Hindlimb muscle (tissue), 1 donor: Measurements from ENCODE around the gene KCNC2. TPM values are rescaled to one million over a fixed set of nuclear protein-coding genes. Genes with fewer than 3 reads are reported as not detected.

Experiments used
- DNase-seq: peaks from one replicate; pipeline ENCODE4 v3.0.0-alpha.2; 2013
- polyA plus RNA-seq: library from polyadenylated mRNA; unstranded; fragments of 120-200 nt; gene quantifications from one replicate; pipeline ENCODE4 v1.2.1, GENCODE V29; 2013; ENCODE audit not compliant: insufficient read length

Gene KCNC2
- polyA plus RNA-seq, 1 donor, result 0.52 TPM

GRCh38 chr12:75161488-75161887 lies 48.2 kb downstream of the KCNC2 start:
- no peak for DNase-seq

GRCh38 chr12:75157385-75157784 lies 52.3 kb downstream of the KCNC2 start:
- DNase-seq, result no peak

- no peak for DNase-seq
Measured at GRCh38 chr12:75155962-75156361, 53.7 kb downstream of the KCNC2 start.

GRCh38 chr12:75154388-75154787 lies 55.3 kb downstream of the KCNC2 start:
- no peak for DNase-seq

- DNase-seq, result no peak
Measured at GRCh38 chr12:75139196-75139595, 70.4 kb downstream of the KCNC2 start.

- no peak for DNase-seq
Measured at GRCh38 chr12:75137896-75138295, 71.7 kb downstream of the KCNC2 start.

- no peak for DNase-seq
Measured at GRCh38 chr12:75135026-75135425, 74.6 kb downstream of the KCNC2 start.

- no peak for DNase-seq
Measured at GRCh38 chr12:75130811-75131210, 78.8 kb downstream of the KCNC2 start.

GRCh38 chr12:75129275-75129674 lies 80.4 kb downstream of the KCNC2 start:
- DNase-seq, result no peak

- DNase-seq, result no peak
Measured at GRCh38 chr12:75121036-75121705, 88.5 kb downstream of the KCNC2 start.

GRCh38 chr12:75120311-75120711 lies 89.3 kb downstream of the KCNC2 start:
- DNase-seq, result no peak

GRCh38 chr12:75116646-75117198 lies 92.9 kb downstream of the KCNC2 start:
- DNase-seq, result no peak

GRCh38 chr12:75115748-75116147 lies 93.9 kb downstream of the KCNC2 start:
- DNase-seq, result no peak

- DNase-seq, result no peak
Measured at GRCh38 chr12:75103822-75104221, 105.8 kb downstream of the KCNC2 start.

- no peak for DNase-seq
Measured at GRCh38 chr12:75101781-75102180, 107.9 kb downstream of the KCNC2 start.

- no peak for DNase-seq
Measured at GRCh38 chr12:75099210-75099609, 110.4 kb downstream of the KCNC2 start.

- no peak for DNase-seq
Measured at GRCh38 chr12:75097003-75097402, 112.6 kb downstream of the KCNC2 start.

- no peak for DNase-seq
Measured at GRCh38 chr12:75087654-75088053, 122.0 kb downstream of the KCNC2 start.

GRCh38 chr12:75086091-75087038 lies 123.3 kb downstream of the KCNC2 start:
- DNase-seq, result no peak

- DNase-seq, result no peak
Measured at GRCh38 chr12:75081305-75081704, 128.3 kb downstream of the KCNC2 start.

- DNase-seq, result no peak
Measured at GRCh38 chr12:75080582-75080981, 129.1 kb downstream of the KCNC2 start.

- DNase-seq, result no peak
Measured at GRCh38 chr12:75065482-75065881, 144.2 kb downstream of the KCNC2 start.

- no peak for DNase-seq
Measured at GRCh38 chr12:75062691-75063090, 146.9 kb downstream of the KCNC2 start.

GRCh38 chr12:75058228-75058627 lies 151.4 kb downstream of the KCNC2 start:
- no peak for DNase-seq
